Liver (tissue), 9 donors: Measurements from ENCODE around the gene SLC18A3. TPM values are rescaled to one million over a fixed set of nuclear protein-coding genes. Genes with fewer than 3 reads are reported as not detected.

Source experiments
- DNase-seq: peaks from one replicate; pipeline ENCODE4 v3.0.0-alpha.2; 2017; ENCODE audit warnings: low spot score
- H3K27ac ChIP-seq, 2 donors: one replicate each; pipeline ENCODE4 v1.7.0; 2013; ENCODE audit warnings: inconsistent platforms in 2 of 2, low read length in 2 of 2, control low read depth in 1 of 2, low read depth in 1 of 2, mild to moderate bottlenecking in 1 of 2
- H3K27me3 ChIP-seq, 4 donors: one replicate each; pipeline versions ENCODE4 v1.6.1 to v1.7.0; 2013; ENCODE audit warnings: low read length in 3 of 4, inconsistent platforms in 1 of 4, mild to moderate bottlenecking in 1 of 4, moderate library complexity in 1 of 4; ENCODE audit not compliant: control insufficient read depth in 4 of 4, insufficient read depth in 4 of 4
- H3K36me3 ChIP-seq, 4 donors: one replicate each; pipeline versions ENCODE4 v1.6.1 to v1.7.0; 2013; ENCODE audit warnings: low read length in 3 of 4, mild to moderate bottlenecking in 3 of 4, low read depth in 1 of 4, moderate library complexity in 1 of 4; ENCODE audit not compliant: control insufficient read depth in 4 of 4, insufficient read depth in 3 of 4
- H3K4me1 ChIP-seq, 4 donors: one replicate each; pipeline versions ENCODE4 v1.6.1 to v1.7.0; 2013; ENCODE audit warnings: low read length in 3 of 4, mild to moderate bottlenecking in 3 of 4, moderate library complexity in 1 of 4; ENCODE audit not compliant: control insufficient read depth in 4 of 4, insufficient read depth in 4 of 4
- H3K4me3 ChIP-seq, 3 donors: one replicate each; pipeline versions ENCODE4 v1.6.1 to v1.7.0; 2013; ENCODE audit warnings: low read length in 3 of 3, control low read depth in 1 of 3, low read depth in 1 of 3, mild to moderate bottlenecking in 1 of 3
- H3K9ac ChIP-seq, 2 donors: one replicate each; pipeline ENCODE4 v1.7.0; 2013; ENCODE audit warnings: low read length in 2 of 2, mild to moderate bottlenecking in 2 of 2, moderate library complexity in 2 of 2, control low read depth in 1 of 2, low read depth in 1 of 2
- H3K9me3 ChIP-seq, 4 donors: one replicate each; pipeline versions ENCODE4 v1.6.1 to v1.7.0; 2013; ENCODE audit warnings: low read length in 3 of 4; ENCODE audit not compliant: control insufficient read depth in 4 of 4
- ATF3 ChIP-seq: IDR thresholded peaks from 2 replicates; pipeline ENCODE4 v1.6.1; 2016; ENCODE audit warnings: antibody characterized with exemption
- CTCF ChIP-seq: fragments of 150-350 bp; IDR thresholded peaks from 2 replicates; pipeline ENCODE4 v1.5.1; 2017; ENCODE audit warnings: improper control_type of control experiment, low read depth, low read length; ENCODE audit not compliant: missing input control
- EGR1 ChIP-seq, 2 donors: IDR thresholded peaks; 2 replicates each; pipeline ENCODE4 v1.6.1; 2016 to 2018; ENCODE audit warnings: antibody characterized with exemption in 2 of 2, low read depth in 2 of 2
- FOXA1 ChIP-seq: IDR thresholded peaks from 2 replicates; pipeline ENCODE4 v1.6.1; 2016; ENCODE audit warnings: antibody characterized with exemption
- FOXA2 ChIP-seq: IDR thresholded peaks from 2 replicates; pipeline ENCODE4 v1.6.1; 2016; ENCODE audit warnings: antibody characterized with exemption
- GABPA ChIP-seq, 2 donors: IDR thresholded peaks in 1 of 2; conservative IDR thresholded peaks in 1 of 2; 2 replicates each; pipeline ENCODE4 v1.6.1; 2016; ENCODE audit warnings: antibody characterized with exemption in 2 of 2, mild to moderate bottlenecking in 1 of 2, moderate library complexity in 1 of 2
- HNF4G ChIP-seq: IDR thresholded peaks from 2 replicates; pipeline ENCODE4 v1.6.1; 2016; ENCODE audit warnings: antibody characterized with exemption
- MAX ChIP-seq: IDR thresholded peaks from 2 replicates; pipeline ENCODE4 v1.6.1; 2016; ENCODE audit warnings: antibody characterized with exemption
- NR2F2 ChIP-seq: IDR thresholded peaks from 2 replicates; pipeline ENCODE4 v1.6.1; 2016; ENCODE audit warnings: antibody characterized with exemption
- RAD21 ChIP-seq, 2 donors: IDR thresholded peaks; 2 replicates each; pipeline ENCODE4 v1.6.1; 2016; ENCODE audit warnings: antibody characterized with exemption in 2 of 2, mild to moderate bottlenecking in 2 of 2
- REST ChIP-seq: IDR thresholded peaks from 2 replicates; pipeline ENCODE4 v1.6.1; 2016; ENCODE audit warnings: antibody characterized with exemption, mild to moderate bottlenecking
- RXRA ChIP-seq, 2 donors: IDR thresholded peaks; 2 replicates each; pipeline ENCODE4 v1.6.1; 2017 to 2018; ENCODE audit warnings: antibody characterized with exemption in 2 of 2, mild to moderate bottlenecking in 1 of 2
- SP1 ChIP-seq: IDR thresholded peaks from 2 replicates; pipeline ENCODE4 v1.6.1; 2018; ENCODE audit warnings: antibody characterized with exemption, mild to moderate bottlenecking
- TAF1 ChIP-seq: conservative IDR thresholded peaks from 2 replicates; pipeline ENCODE4 v1.6.1; 2016; ENCODE audit warnings: antibody characterized with exemption, mild to moderate bottlenecking
- YY1 ChIP-seq: IDR thresholded peaks from 2 replicates; pipeline ENCODE4 v1.6.1; 2016; ENCODE audit warnings: antibody characterized with exemption, mild to moderate bottlenecking
- ZBTB33 ChIP-seq: IDR thresholded peaks from 2 replicates; pipeline ENCODE4 v1.6.1; 2016; ENCODE audit warnings: antibody characterized with exemption
- WGBS: extraction: QIAGEN DNeasy Blood & Tissue Kit; methylation state at CpG from one replicate; pipeline ENCODE4 v1.1.7; 2013; 5-methylcytosine and 5-hydroxymethylcytosine counted together
- polyA plus RNA-seq, 2 donors: library from polyadenylated mRNA; stranded (reverse) in 1 of 2; unstranded in 1 of 2; fragments of 200-250 nt in 1 of 2; fragments of >200 nt in 1 of 2; fragmentation: Nextera tagmentation in 1 of 2; extraction: Ambion mirVana in 1 of 2; gene quantifications; one replicate each; pipeline versions ENCODE4 v1.2.1 to v1.2.3, GENCODE V29; 2013 to 2015
- total RNA-seq, 2 donors: library from RNA; depleted of rRNA; stranded (reverse); fragments of >200 nt; gene quantifications; one replicate each; pipeline ENCODE4 v1.2.3, GENCODE V29; 2014
- donor health status: healthy.
- donor health status: healthy.
- donor health status: healthy.
- donor health status: healthy.
- donor health status: healthy.

SLC18A3 gene
- total and polyA plus RNA-seq, 4 donors = not detected

GRCh38 chr10:49569031-49569631 is 41.0 kb upstream of the SLC18A3 start:
- peaks cover 0 to 2% (median 0%) of the 10 kb centered on the region in 4 donors for H3K27me3 ChIP-seq
- no peak overlapping the region for H3K9ac ChIP-seq
- H3K4me1 ChIP-seq = no peaks in the 10 kb centered on the region
- no peak overlapping the region for H3K4me3 ChIP-seq
- H3K9me3 ChIP-seq = peaks cover 0 to 8% (median 4%) of the 10 kb centered on the region in 4 donors
- DNase-seq = no peak
- H3K27ac ChIP-seq = no peak overlapping the region
- no peak for TF ChIP-seq RAD21 (IDR thresholded peaks at IDR 0.05)
- no peak for TF ChIP-seq ATF3
- no peak for TF ChIP-seq RXRA (IDR thresholded peaks at IDR 0.05)
- no peak for TF ChIP-seq FOXA2
- no peak for TF ChIP-seq HNF4G
- 58% methylated on average over 3 of the region's 3 CpGs for WGBS
- H3K36me3 ChIP-seq = no peaks in the 10 kb centered on the region

- H3K27ac ChIP-seq = no peak overlapping the region
- H3K9ac ChIP-seq = no peak overlapping the region
- H3K9me3 ChIP-seq = peaks cover 0 to 8% (median 4%) of the 10 kb centered on the region in 4 donors
- H3K36me3 ChIP-seq = no peaks in the 10 kb centered on the region
- no peak overlapping the region for H3K4me3 ChIP-seq
- peaks cover 0 to 2% (median 0%) of the 10 kb centered on the region in 4 donors for H3K27me3 ChIP-seq
- 51% methylated on average over 2 of the region's 2 CpGs for WGBS
- TF ChIP-seq FOXA1 (no peak), HNF4G (no peak), EGR1 (IDR thresholded peaks at IDR 0.05; ENCODE audit: low read depth in 2 of 2) (no peak), ATF3 (no peak), ZBTB33 (no peak), NR2F2 (no peak), TAF1 (no peak), GABPA (IDR thresholded peaks at IDR 0.05 in 1 of 2, conservative IDR thresholded peaks at IDR 0.05 in 1 of 2) (no peak), MAX (no peak)
- no peak for DNase-seq
- H3K4me1 ChIP-seq = no peaks in the 10 kb centered on the region
These were observed 38.7 kb upstream of the SLC18A3 start for GRCh38 chr10:49571388-49571787.

- 79% methylated on average over 9 of the region's 9 CpGs for WGBS
- no peak overlapping the region for H3K27ac ChIP-seq
- H3K4me1 ChIP-seq = no peaks in the 10 kb centered on the region
- TF ChIP-seq ZBTB33 (no peak), RAD21 (IDR thresholded peaks at IDR 0.05) (no peak), HNF4G (no peak), FOXA2 (no peak), SP1 (no peak), REST (no peak), NR2F2 (no peak), FOXA1 (no peak), YY1 (no peak), RXRA (IDR thresholded peaks at IDR 0.05) (no peak), CTCF (no peak), TAF1 (no peak), EGR1 (IDR thresholded peaks at IDR 0.05; ENCODE audit: low read depth in 2 of 2) (no peak)
These were observed 37.5 kb upstream of the SLC18A3 start for GRCh38 chr10:49572594-49573114.

More at GRCh38 chr10:49572594-49573114, 37.5 kb upstream of the SLC18A3 start:
- Histone ChIP-seq H3K9ac (no peak overlapping the region), H3K36me3 (no peaks in the 10 kb centered on the region), H3K27me3 (peaks cover 0 to 2% (median 0%) of the 10 kb centered on the region in 4 donors), H3K9me3 (peaks cover 0 to 8% (median 4%) of the 10 kb centered on the region in 4 donors), H3K4me3 (no peak overlapping the region)
- DNase-seq = no peak
